Urothelium cell line (cell line): ENCODE data around the gene METTL15.
A peak's percentile ranks its signal among the peaks of the same experiment; 100 is the strongest.
"Not testable (repeated sequence)": the region's sequence is repeated elsewhere in the genome, so short reads cannot be mapped to it uniquely, and the experiment has no call there.

Source experiments
- DNase-seq: peaks from one replicate; pipeline ENCODE4 v3.0.0; 2011; ENCODE audit warnings: low spot score, mixed read lengths
- FAIRE-seq: peaks from 2 replicates; lab custom pipeline; 2011; peaks lifted over from hg19 to GRCh38; lab: Jason Lieb, UNC

Gene METTL15

DNA sequence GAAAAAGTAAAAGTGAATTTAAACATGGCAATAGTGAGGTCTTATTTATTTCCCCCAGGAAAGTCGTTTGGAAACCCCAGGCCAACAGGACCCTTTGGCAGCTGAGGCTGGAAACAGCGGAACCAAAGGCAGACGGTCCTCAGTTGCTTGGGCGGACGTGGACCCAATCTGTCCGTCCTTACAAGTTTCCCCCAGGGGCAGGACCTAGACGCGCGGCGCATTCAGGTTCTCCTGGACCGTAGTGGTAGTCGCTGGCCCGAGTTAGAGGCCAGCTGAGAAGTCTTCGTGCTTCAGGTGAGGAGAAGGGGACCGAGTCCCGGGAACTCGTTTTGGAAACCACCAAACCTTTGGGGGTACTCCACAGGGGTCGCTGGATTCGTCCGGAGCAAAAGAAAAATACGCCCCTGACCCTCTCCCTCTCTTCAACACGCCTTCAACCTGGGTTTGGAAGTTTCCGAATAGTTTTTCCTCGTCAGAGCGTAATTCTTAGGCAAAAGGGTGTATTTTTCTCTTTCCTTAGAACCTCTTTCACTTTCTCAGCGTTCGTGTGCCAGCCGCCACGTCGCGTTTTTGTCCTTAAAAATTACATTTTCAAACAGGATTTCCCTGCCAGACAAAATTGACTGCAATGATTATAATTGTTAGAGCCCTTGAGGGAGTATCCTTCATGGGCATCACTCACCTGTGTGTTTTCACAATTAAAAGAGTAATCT, 2.1 kb downstream of the METTL15 start:
- DNase-seq (peak; percentile 69), FAIRE-seq (no peak)

DNA sequence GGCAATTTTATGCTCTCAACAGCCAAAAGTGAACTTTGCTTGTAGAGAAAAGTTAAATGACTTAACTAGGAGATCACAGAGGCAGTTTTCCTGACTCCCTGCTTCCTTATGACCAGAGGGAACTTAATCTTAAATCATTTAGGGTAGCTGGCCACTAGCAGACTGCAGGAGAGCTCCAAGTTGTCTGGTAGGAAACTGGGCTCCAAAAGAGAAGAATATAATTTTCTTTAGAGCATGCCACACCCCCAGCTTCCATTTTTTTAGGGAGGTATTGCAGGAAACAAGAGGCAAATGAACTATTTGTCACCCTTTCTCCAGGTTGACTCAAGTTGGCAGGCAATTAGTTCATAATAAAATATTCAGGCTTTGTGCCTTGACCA, 2.6 kb downstream of the METTL15 start:
- no peak for FAIRE-seq
- DNase-seq: no peak

DNA sequence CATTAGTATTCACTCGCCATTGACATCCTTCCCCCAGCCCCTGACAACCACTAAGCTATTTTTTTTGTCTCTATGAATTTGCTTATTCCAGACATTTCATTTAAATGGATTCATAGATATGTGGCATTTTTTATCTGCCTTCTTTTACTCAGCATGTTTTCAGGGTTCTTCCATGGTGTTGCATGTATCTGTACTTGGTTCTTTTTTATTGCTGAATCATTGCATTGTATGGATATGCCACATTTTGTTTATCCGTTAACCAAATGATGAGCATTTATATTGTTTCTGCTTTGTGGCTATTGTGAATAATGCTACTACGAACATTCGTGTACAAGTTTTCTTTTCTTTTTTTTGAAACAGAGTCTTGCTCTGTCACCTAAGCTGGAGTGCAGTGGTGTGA, 5.9 kb downstream of the METTL15 start:
- FAIRE-seq: no peak
- no peak for DNase-seq

DNA sequence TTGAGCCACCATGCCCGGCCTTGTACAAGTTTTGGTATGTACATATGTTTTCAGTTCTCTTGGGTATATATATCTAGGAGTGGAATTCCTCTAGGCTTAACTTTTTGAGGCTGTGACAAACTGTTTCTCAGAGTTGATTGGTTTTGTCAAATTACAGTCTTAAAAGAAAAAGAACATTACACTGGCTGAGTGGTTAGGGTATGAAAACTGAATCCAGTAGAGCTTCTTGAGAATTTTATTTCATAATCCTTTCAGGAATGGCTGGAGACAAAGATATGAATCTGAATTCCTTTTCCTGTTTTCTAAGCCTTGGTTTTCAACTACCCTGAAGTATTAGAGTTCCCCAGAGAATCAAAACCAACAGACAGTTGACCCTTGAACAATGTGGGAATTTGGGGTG, 6.5 kb downstream of the METTL15 start:
- FAIRE-seq (no peak), DNase-seq (no peak)

DNA sequence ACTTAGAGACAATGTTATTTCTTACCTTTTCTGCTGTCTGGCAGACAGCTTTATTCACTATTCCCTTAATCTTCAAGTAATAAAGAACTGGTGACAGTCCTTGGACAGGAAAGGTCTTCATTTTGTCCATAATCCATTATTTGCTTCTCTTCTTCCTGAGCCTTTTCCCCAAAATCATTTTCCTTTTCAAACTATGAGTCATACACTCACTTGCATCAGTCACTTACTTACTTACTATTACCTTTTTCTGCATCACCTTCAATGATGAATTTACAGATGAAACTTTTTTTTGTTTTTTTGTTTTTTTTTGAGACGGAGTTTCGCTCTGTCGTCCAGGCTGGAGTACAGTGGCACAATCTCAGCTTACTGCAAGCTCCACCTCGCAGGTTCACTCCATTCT, 9.5 kb downstream of the METTL15 start:
- FAIRE-seq: no peak
- DNase-seq: no peak

DNA sequence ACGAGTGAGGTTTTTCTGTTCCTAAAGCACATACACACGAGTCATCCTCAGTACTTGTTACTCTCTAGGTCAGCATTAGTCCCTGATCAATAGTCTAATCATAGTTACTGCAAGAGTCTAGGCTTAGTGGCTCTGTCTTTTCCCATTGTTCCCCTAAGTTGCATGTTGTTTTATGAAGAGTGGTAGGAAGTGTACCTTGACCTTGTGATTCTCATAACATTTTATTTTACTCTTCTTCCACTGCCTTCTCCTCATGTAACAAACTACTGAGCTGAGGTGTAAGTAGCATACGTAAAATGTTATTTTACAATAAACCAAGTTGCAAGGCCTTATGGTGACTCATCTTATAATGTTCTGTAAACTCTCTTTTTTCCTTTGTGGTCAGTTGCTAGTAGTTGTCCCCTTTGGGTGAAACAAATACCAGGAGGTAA, 15.0 kb downstream of the METTL15 start:
- DNase-seq: no peak
- no peak for FAIRE-seq

DNA sequence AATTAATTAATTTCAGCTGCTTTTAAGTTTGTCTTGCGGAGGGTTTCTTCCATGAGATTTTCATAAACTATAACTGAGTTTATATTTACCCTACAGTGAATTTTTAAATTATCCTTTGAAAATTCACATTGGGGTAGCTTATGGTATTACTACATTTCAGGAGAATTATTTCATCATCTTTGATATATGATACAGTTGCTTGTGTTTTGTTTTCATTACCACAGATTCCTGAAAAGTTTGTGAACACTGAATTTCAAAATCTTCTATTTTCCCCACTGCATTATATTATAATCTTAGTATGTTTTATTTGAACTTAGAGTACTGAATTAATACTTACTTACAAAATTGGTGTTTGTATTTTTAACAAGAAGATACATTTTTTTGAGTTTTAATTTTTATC, 24.4 kb downstream of the METTL15 start:
- FAIRE-seq: no peak
- no peak for DNase-seq

DNA sequence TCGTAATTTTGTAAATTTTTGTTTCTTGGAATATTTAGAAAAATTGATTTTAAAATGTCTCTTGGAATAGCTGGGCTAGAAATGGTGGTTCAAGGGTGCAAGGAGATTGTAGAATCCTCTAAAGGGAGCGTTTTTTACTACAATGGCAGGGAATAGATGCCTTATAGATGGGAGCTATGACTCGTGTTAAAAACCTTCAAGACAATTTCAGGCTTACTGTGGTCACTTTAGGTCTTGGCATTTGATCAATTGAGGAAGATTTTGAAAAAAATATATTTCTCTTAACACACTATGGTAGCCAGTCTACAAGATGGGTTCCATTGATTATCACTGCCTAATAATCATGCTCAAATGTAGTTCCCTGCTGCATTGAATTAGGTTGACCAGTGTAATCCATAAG, 25.0 kb downstream of the METTL15 start:
- FAIRE-seq (no peak), DNase-seq (peak; percentile 6)

DNA sequence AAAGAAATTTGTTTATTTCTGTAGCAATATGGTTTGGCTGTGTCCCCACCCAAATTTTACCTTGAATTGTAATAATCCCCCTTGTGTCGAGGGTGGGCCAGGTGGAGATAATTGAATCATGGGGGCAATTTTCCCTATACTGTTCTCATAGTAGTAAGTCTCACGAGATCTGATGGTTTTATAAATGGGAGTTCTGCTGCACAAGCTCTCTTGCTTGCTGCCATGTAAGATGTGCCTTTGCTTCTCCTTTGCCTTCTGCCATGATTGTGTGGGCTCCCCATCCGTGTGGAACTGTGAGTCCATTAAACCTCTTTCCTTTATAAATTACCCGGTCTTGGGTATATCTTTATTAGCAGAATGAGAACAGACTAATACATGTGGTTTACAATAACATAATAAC, 28.0 kb downstream of the METTL15 start:
- FAIRE-seq, DNase-seq: not testable (repeated sequence)

DNA sequence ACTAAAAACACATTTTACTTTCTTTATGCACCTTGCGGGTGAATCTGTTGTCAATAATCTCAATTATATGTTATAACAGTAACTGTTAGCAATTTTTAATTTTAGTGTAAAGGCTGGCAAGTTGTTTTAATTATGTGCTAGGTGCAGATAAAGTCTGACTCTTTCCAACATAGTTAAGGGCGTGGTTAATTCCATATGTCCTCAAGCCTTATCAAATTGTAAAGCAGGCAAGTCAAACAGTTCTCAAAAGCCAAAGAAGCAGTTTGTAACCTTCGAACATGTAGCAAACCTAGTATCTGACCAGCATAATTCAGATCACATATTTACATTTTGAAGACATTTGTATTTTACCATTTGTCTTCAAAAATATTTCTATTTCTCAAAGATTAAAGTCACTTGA, 29.2 kb downstream of the METTL15 start:
- DNase-seq (no peak), FAIRE-seq (no peak)

DNA sequence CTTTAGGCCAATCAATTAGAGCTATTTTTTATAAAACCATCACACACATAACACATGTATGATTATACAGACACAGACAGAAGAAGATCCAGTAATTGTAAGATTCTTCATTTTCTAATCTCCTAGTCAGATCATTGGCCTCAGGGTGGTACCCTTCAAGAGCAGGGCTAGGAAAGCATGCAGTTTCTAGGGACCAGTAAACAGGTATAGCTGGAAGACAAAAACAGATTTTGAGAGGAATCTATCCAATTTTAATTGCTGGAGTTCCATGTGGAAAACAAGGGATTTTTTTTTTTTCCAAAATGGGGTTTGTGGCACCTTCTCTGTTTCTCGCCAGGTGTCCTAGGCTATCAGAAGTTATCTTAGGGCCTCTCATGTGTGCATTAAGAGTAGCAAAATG, 29.6 kb downstream of the METTL15 start:
- FAIRE-seq: no peak
- DNase-seq: no peak

DNA sequence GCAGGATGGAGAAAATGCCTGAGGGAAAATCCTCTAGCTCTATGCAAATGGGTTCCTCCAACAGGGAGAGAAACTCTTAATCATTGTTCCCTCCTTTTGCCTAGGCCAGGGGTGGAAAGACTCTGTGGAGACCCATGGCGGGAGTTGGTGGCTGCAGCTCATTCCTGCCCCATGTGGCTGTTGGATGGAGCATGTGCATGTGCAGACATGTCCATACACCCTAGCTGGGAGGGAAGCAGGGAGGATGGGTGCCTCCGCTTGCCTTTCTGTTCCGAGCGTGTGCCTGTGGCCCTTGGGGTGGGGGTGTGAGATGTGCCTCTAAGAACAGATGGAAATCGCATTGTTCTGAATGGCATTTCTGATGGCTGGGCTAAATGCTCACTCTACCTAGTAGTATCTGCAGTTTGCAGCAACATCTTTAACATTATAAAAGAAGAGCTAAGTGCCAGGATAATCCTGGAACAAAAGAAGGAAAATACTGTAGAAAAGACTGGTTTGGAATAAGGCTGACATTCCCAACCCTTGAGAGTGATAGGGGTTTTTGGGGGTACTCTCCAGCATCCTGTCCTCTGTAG, 31.7 kb downstream of the METTL15 start:
- FAIRE-seq: no peak
- no peak for DNase-seq

DNA sequence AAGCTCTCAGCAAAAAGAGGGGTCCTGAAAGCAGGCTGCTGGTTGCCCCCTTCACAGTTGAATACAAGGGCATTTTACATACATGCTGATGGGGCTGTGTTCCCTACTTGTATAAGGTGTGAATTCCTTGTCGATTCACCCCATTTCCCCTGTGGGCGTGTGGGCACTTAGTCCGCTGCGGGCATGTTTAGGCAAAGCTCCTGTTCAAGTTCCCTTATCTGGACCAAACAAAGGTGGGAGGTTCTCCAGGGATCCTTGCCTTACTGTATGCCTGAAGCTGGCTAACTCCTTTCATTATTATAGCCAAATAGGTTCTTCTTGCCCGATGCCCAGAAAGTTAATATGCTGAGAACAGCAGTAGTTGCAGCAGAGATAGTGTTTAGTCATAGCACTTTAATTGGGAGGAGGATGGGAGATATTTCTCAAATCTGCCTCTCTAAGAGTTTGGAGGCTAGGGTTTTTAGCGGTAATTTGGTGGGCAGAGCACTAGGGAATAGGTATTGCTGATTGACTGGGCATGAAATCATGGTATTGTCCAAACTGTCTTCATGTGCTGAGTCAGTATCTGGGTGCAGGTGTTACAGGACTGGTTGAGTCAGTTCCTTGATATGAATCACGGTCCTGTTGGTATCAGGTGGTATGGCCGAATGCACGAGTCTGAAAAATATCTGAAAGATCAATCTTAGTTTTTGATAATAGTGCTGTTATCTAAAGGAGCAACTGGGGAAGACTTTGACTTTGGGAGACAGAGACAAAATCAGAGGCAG, 32.7 kb downstream of the METTL15 start:
- DNase-seq (peak; percentile 17), FAIRE-seq (no peak)

DNA sequence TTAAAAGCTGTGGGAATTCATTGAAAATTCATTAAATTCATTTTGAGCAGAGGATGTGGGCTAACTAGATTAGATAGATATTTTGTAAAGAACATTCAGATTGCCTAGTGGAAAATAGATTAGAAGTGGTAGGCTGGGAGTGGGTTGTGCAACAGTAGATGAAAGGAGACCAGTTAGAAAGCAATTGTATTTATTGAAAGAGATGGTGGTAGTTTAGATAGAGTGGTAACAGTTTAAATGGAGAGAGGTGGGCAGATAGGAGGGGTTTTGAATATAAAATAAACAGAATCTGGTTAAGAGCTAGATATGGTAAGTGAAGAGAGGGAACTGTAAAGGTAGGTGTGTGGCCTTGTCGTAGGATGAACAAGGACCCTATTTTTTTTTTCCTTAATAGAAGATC, 34.5 kb downstream of the METTL15 start:
- DNase-seq (no peak), FAIRE-seq (no peak)

DNA sequence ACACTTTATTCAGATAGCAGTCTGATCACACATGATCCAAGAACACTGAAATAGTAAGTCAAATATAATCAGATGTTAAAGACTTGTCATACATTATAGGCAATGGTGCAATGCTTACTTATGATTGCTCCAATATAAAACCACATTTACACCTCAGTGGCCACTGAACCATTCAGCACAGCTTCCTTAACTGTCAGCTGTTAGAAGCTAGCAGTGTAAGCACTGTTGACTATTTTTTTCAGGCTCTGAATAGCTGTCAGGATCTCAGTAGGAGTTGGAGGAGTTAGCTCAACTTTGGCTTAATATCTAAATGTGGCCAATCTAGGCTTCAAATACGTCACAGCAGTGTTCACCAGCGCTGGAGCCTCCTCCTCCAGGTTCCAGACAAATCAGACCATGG, 36.6 kb downstream of the METTL15 start:
- DNase-seq (no peak), FAIRE-seq (no peak)

DNA sequence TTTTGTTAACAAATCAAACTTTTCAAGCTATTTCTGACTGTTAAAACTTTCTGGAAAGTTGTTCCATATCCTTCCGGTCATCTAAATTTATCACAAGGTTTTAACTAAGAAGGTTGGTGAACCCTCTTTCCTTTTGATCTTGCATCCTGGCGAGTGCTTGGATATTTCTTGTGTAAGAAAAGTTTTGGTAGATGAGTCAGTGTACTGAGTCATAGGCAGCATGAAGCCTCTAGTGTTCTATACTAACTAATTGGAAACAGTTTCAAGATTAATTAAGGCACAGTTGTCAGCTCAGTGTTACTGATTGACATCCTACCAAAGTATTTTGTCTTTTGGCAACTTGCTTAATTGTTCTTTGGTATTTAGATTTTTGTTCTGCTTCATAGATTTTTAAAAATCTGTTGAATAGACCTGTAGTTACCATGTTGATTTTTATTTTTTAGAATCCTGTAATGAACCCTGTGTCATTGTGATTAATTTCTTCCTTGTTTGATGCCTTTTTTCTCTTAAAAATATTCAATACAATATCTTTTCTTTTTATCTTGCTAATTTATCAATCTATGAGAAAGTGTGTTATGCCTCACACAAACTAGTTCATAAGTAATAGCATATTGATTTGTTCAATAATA, 38.0 kb downstream of the METTL15 start:
- peak; percentile 72 for DNase-seq
- FAIRE-seq: no peak

DNA sequence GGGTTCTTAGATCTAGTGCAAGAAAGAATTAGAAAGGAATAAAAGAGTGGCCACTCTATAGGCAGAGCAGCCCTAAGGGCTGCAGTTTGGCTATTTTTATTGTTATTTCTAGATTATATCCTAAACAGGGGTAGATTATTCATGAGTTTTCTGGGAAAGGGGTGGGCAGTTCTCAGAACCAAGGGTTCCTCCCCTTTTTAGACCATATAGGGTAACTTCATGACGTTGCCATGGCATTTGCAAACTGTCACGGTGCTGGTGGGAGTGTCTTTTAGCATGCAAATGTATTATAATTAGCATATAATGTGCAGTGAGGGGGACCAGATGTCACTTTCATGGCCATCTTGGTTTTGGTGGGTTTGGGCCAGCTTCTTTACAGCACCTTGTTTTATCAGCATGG, 44.6 kb downstream of the METTL15 start:
- DNase-seq (no peak), FAIRE-seq (no peak)

DNA sequence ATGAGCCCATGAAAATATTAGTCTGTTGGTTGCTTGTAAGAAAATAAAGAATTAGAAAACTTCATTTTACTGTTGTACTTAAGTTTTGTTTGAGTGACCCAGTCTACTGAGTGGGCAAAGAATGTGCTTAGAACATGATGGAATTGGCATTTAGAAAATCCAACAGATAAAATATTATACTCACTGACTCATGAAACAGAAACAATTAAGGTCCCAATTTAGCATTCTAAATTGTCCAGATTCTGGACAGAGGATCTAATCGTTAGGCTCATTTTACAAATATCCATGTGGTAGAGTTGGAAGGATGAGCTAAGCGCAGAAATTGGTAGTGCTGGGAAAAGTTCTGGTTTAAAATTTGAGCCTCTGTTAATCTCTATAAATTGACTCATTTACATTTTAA, 45.4 kb downstream of the METTL15 start:
- no peak for FAIRE-seq
- no peak for DNase-seq

DNA sequence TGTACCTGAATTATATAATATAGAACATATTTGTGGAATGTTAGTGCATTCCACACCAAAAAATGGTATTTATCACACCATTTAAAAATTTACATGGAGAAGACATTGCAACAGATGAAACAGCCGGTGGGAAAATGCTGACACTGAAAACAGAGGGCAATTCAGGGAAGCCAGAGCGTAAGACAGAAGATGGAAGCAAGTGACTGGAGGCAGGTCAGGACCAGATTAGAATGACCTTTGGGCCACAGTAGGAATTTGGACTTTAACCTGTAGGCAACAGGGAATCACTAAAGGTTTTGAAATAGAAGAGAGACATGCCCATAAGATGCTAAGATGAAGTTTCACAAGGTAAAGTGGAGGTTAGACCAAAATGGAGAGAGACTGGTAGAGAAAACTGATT, 60.5 kb downstream of the METTL15 start:
- FAIRE-seq (no peak), DNase-seq (no peak)

DNA sequence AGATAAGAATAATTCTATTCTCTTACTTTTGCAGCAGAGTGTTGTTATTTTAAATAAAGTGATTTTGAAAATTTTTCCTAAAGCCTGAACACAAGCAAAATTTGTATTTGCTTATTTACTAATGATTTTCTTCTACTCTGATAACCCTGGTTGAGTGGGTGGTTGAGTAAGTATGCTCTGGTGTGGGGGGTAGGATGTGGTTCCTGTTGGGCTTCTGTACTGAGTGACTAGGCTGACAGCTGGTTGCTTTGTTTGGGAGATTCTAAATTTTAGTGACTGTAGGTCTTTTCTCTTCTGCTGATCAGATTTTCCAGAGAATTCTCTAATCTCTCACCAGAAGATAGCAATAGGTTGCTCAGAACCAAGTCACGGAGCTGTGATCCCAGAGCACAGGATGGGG, 61.6 kb downstream of the METTL15 start:
- DNase-seq: no peak

DNA sequence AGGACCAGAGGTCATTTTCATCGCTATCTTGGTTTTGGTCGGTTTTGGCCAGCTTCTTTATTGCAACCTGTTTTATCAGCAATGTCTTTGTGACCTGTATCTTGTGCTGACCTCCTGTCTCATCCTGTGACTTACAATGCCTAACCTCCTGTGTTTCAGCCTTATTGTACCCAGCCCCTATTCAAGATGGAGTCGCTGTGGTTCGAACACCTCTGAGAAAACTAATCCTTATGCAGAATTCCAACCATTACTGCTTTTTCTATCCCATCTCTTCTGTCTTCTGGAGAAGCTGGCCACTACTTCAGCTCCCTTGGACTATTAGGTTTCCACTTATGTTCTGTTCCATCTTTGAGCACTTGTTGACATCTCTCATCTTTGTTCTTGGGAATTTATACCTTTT, 62.6 kb downstream of the METTL15 start:
- no peak for FAIRE-seq

More for the DNA sequence above, 61.6 kb downstream of the METTL15 start:
- FAIRE-seq: no peak

DNA sequence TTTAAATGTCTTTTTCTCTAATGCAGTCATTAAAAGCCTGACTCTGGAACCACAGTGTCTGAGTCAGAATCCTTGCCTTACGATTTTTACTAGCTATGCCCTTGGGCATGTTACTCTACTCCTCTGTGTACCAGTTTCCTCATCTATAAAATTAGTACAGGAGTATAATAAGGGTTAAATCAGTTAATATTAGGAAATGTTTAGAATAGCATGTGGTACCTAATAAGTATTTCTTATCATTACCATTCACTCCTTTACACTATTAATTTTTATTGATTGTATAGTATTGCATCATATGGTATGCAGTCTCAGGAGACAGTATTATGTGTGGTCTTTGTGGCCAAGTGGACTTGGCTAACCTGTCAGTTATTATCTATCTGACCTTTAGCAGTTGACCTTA, 68.2 kb downstream of the METTL15 start:
- DNase-seq: no peak
- no peak for FAIRE-seq

More for the DNA sequence above, 62.6 kb downstream of the METTL15 start:
- no peak for DNase-seq
